A549 treated with AZD9567 at 1 μM for 4 hours (cell line): ENCODE measurements around the gene NPR2. TPM values are rescaled to one million over a fixed set of nuclear protein-coding genes. Genes with fewer than 3 reads are reported as not detected.

Source experiments
- total RNA-seq: library from RNA; stranded (reverse); fragments of 200-300 nt; extraction: Qiagen RNA extraction; gene quantifications from 5 replicates; pipeline ENCODE4 v1.2.3, GENCODE V29; 2022; ENCODE audit not compliant: insufficient read depth

The NPR2 gene
- 4.8 to 5.5 TPM (median 5.5 TPM) in 4 of 5 replicates, not detected in the other for total RNA-seq

GRCh38 chr9:35791297-35791921, at the start of gene NPR2:
Gene NPR2, plus strand, starts transcription at chr9:35791591. Its CDS starts 818 bp downstream, at chr9:35792409.

DNA sequence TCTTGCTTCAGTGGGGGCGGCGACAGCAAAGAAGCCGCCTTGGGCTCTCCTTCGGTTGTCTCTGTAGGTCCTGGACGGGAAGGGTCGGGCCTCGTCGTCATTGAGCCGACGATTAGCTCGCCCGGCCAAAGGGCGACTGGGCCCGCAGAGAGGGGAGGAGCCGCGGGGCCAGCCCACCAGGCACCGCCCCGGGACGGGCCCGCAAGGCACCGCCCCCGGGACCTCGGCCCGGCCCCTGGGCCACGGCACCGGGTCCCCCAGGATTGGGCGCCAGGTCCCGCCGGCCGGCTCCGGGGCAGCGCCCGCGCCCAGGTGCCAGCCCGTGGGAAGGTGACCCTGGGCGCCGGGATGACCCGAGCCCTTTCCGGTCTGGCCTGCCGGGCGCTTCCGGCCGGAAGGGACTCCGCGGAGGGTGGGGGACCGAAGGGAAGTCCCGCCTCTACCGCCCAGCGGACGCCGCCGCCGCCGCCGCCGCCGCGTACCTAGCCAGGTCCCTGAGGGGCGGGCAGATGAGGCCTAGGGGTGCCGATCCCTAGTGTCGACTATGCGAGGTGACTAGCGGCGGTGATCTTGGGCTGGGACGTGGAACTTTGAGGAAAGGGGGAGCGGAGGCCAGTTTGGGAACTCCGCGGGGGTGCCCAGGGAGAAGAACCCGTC, 42.4 kb upstream of the NPR2 start, which contains the start of the genes GBA2 and RGP1:
GBA2 (minus strand) TSS at position 371 of the 657 bp plus-strand sequence. CDS start 524 bp downstream, outside the sequence.
RGP1 (plus strand) TSS at position 430 of the 657 bp plus-strand sequence. CDS start 469 bp downstream, outside the sequence.

DNA sequence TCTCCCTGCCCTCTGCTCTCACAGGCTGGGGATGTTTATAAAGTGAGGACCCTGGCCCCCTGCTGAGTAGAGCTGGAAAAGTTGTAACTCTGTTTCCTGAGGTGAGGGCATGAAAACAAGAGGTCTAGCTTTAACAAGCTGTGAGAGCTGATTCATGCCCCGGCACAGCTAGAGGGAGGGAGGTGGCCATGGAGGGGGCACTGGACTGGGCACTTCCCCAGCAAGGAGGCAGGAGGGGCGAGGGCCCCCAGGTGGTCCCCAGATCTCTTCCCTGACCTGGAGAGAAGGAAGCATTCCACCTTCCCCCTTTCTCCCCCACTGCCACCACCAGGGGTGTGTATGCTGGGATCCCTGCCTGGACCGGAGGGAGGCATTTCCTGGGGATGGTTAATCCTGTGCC, 37.1 kb upstream of the NPR2 start, which contains the start of gene MSMP:
MSMP (minus strand) TSS at position 13 of the 400 bp plus-strand sequence. CDS start 147 bp downstream, outside the sequence.

DNA sequence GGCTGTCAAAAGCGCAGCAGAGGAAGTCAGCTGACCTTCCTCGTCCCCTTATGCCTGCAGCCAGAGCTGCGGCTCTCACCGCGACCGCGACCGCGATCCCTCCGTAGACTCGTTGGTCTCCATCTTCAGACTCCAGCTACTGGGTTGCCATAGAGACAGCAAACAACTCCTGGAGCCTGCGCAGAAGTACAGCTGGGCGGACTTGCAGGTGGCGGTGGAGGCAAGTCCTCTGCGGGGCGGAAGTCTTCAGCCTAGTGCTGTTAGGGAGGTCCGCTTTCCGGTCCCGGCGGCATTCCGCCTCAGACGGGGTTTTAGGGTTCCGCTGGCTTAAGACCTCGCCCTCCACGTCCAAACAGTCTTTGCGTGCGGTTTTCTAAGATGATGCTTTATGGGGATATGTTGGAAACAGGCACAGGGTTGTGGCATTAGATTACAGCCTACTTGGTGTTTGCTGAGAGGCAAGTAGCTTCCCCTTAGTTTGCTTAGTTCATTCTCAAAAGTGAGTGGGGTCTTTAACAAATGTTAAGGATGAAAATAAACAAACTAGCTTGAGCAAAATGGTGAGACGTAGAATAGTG, 20.7 kb downstream of the NPR2 start, which contains the start of gene SPAG8:
SPAG8 (minus strand) TSS at position 238 of the 578 bp plus-strand sequence; CDS start at position 123, 115 bp downstream.

GRCh38 chr9:35814841-35815543, 23.6 kb downstream of the NPR2 start, which contains the start of gene HINT2:
Gene HINT2, minus strand, starts transcription at chr9:35815042. Its CDS starts 63 bp downstream, at chr9:35814979.

DNA sequence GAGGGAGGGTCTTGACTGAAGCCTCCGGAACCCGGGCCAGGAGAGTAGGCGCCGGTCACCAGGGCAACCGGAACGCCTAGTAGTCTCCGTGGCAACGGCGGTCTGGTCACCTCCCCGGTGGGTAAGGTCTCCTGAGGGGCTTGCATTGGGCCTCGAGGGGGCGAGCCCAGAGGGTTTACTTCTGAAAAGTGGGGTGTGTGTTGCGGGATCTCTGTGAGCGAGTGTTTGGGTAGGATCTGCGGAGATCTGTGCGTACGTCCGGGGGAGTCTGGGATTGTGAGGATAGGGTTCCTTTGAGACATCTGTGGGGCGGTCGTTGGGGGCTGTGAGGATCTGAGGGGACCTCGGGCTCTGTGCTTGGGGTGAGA, 37.3 kb downstream of the NPR2 start, which contains the start of gene FAM221B:
FAM221B (minus strand) TSS at position 17 of the 368 bp plus-strand sequence. CDS start 2,571 bp downstream, outside the sequence.

DNA sequence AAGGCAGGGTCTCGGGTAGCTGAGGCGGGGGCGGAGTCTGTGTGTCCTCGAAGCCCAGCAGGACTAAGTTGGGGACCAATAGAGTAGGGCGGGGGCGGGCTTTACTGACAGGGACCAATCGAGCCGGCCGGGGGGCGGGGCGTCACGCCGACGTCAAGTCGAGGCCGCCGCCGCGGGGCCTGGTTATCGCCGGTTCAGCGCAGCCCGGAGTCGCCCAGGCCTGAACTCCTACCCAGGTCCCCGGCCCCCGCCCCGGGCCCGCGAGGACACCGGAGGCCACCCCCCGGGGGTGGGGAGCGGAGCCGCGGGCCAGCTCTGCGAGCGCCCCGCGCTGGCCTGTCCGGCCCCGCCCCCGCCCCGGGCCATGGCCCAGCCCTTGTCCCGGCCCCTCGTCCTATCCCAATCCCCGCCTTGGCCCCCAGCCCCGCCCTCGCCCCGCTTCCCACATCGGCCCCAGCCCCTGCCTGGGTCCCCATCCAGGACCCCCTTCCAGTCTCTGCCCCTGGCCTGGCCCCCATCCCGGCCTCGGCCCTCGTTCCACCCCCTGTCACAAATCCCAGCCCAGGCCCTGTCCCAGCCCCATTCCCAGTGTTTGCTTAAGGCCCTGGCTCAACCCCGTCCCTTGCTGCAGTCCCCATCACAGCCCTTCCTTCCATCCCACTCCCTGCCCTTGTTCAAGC, 37.8 kb downstream of the NPR2 start, which contains the start of gene TMEM8B:
TMEM8B (plus strand) TSS at position 145 of the 680 bp plus-strand sequence; CDS start at position 365, 220 bp downstream.

Other genes with a start within 250 kb of the NPR2 start
- 30.0 to 33.3 TPM (median 32.3 TPM) in 5 replicates for gene TESK1, start 186.3 kb upstream of the NPR2 start, total RNA-seq
- gene CD72, start 173.2 kb upstream of the NPR2 start, total RNA-seq = 0.15 to 0.29 TPM (median 0.18 TPM) in 4 of 5 replicates, not detected in the other
- gene SIT1, start 140.7 kb upstream of the NPR2 start, total RNA-seq = not detected in 5 replicates
- gene RMRP, start 133.6 kb upstream of the NPR2 start, total RNA-seq = 4.1 to 24.8 TPM (median 6.7 TPM) in 4 of 5 replicates, not detected in the other
- 25.4 to 30.2 TPM (median 27.1 TPM) in 5 replicates for gene CCDC107, start 133.3 kb upstream of the NPR2 start, total RNA-seq
- 10.5 to 16.6 TPM (median 15.3 TPM) in 5 replicates for gene ARHGEF39, start 126.4 kb upstream of the NPR2 start, total RNA-seq
- gene CA9, start 117.7 kb upstream of the NPR2 start, total RNA-seq = 3.6 to 9.1 TPM (median 6.0 TPM) in 5 replicates
- gene TPM2, start 101.7 kb upstream of the NPR2 start, total RNA-seq = 630 to 705 TPM (median 658 TPM) in 5 replicates
- gene TLN1, start 59.4 kb upstream of the NPR2 start, total RNA-seq = 112 to 140 TPM (median 116 TPM) in 5 replicates
- 55.7 to 63.0 TPM (median 56.5 TPM) in 5 replicates for gene CREB3, start 58.9 kb upstream of the NPR2 start, total RNA-seq
- gene GBA2, start 42.4 kb upstream of the NPR2 start, total RNA-seq = 31.9 to 45.0 TPM (median 40.0 TPM) in 5 replicates
- 12.8 to 15.8 TPM (median 14.8 TPM) in 5 replicates for gene RGP1, start 42.3 kb upstream of the NPR2 start, total RNA-seq
- gene MSMP, start 37.3 kb upstream of the NPR2 start, total RNA-seq = 0.23 to 0.29 TPM (median 0.26 TPM) in 3 of 5 replicates, not detected in the others
- gene SPAG8, start 20.7 kb downstream of the NPR2 start, total RNA-seq = 0.21 to 0.47 TPM (median 0.40 TPM) in 4 of 5 replicates, not detected in the other
- 60.2 to 112 TPM (median 101 TPM) in 5 replicates for gene HINT2, start 23.5 kb downstream of the NPR2 start, total RNA-seq
- not detected in 5 replicates for gene FAM221B, start 37.1 kb downstream of the NPR2 start, total RNA-seq
- 1.5 to 3.6 TPM (median 3.1 TPM) in 5 replicates for gene TMEM8B, start 37.6 kb downstream of the NPR2 start, total RNA-seq
- gene OR13J1, start 78.8 kb downstream of the NPR2 start, total RNA-seq = not detected in 5 replicates
- gene HRCT1, start 114.6 kb downstream of the NPR2 start, total RNA-seq = 0.17 to 0.23 TPM (median 0.19 TPM) in 4 of 5 replicates, not detected in the other
- gene SPAAR, start 117.9 kb downstream of the NPR2 start, total RNA-seq = 0.05 TPM in 1 of 5 replicates, not detected in the others
- not detected in 5 replicates for gene OR2S2, start 166.6 kb downstream of the NPR2 start, total RNA-seq
- gene RECK, start 245.3 kb downstream of the NPR2 start, total RNA-seq = 5.7 to 10.7 TPM (median 6.5 TPM) in 5 replicates